Neural progenitor cell (in vitro differentiated cells): ENCODE results near the gene GNAQ. TPM values are rescaled to one million over a fixed set of nuclear protein-coding genes. Genes with fewer than 3 reads are reported as not detected.

ENCODE experiments used
- DNase-seq: peaks from one replicate; pipeline ENCODE4 v3.0.0-alpha.2; 2016; ENCODE audit warnings: low spot score
- H2AFZ ChIP-seq: fragments of 200-600 bp; sonication (generic); replicated peaks from 2 replicates; pipeline ENCODE4 v1.6.1; 2016; ENCODE audit warnings: antibody characterized with exemption
- H3F3A ChIP-seq: fragments of 200-600 bp; sonication (generic); 2 replicates; pipeline ENCODE4 v1.6.1; 2016; ENCODE audit warnings: antibody characterized with exemption, low read depth
- H3K27ac ChIP-seq: fragments of 200-600 bp; sonication (generic); 2 replicates; pipeline ENCODE4 v1.5.1; 2016; ENCODE audit warnings: mild to moderate bottlenecking
- H3K27me3 ChIP-seq: fragments of 200-600 bp; sonication (generic); 2 replicates; pipeline ENCODE4 v1.6.1; 2016; ENCODE audit warnings: mild to moderate bottlenecking, moderate library complexity
- H3K36me3 ChIP-seq: fragments of 200-600 bp; sonication (generic); 2 replicates; pipeline ENCODE4 v1.5.1; 2016
- H3K4me1 ChIP-seq: fragments of 200-600 bp; sonication (generic); 2 replicates; pipeline ENCODE4 v1.6.1; 2016; ENCODE audit warnings: mixed run types
- H3K4me2 ChIP-seq: fragments of 200-600 bp; sonication (generic); 2 replicates; pipeline ENCODE4 v1.6.1; 2016
- H3K4me3 ChIP-seq: fragments of 200-600 bp; sonication (generic); 2 replicates; pipeline ENCODE4 v1.5.1; 2016
- H3K79me2 ChIP-seq: fragments of 200-600 bp; sonication (generic); 2 replicates; pipeline ENCODE4 v1.6.1; 2016; ENCODE audit warnings: low read depth
- H3K9ac ChIP-seq: fragments of 200-600 bp; sonication (generic); 2 replicates; pipeline ENCODE4 v1.6.1; 2016
- H3K9me3 ChIP-seq: fragments of 200-600 bp; sonication (generic); 2 replicates; pipeline ENCODE4 v1.5.1; 2016; ENCODE audit warnings: low read depth
- H4K20me1 ChIP-seq: fragments of 200-600 bp; sonication (generic); 2 replicates; pipeline ENCODE4 v1.6.1; 2016; ENCODE audit warnings: low read depth
- H3K27ac Mint-ChIP-seq: 3 replicates; pipeline ENCODE4 v1.8.0; 2021; ENCODE audit warnings: mixed read lengths
- H3K27me3 Mint-ChIP-seq: 2 replicates; pipeline ENCODE4 v1.8.0; 2022; ENCODE audit warnings: low read depth, mild to moderate bottlenecking, inconsistent platforms, moderate library complexity, mixed read lengths; ENCODE audit not compliant: insufficient read depth
- H3K36me3 Mint-ChIP-seq: 3 replicates; pipeline ENCODE4 v1.8.0; 2021; ENCODE audit warnings: mixed read lengths
- H3K4me1 Mint-ChIP-seq: 3 replicates; pipeline ENCODE4 v1.8.0; 2021; ENCODE audit warnings: mixed read lengths
- H3K4me3 Mint-ChIP-seq: 3 replicates; pipeline ENCODE4 v1.8.0; 2021; ENCODE audit warnings: mild to moderate bottlenecking, moderate library complexity, mixed read lengths
- H3K9me3 Mint-ChIP-seq: 3 replicates; pipeline ENCODE4 v1.8.0; 2020; ENCODE audit warnings: mixed read lengths
- EZH2 ChIP-seq: fragments of 200-600 bp; sonication (generic); IDR thresholded peaks from 2 replicates; pipeline ENCODE4 v1.6.1; 2017; ENCODE audit warnings: antibody characterized with exemption, mild to moderate bottlenecking, moderate library complexity
- EZH2phosphoT487 ChIP-seq: fragments of 200-600 bp; sonication (generic); IDR thresholded peaks from 2 replicates; pipeline ENCODE4 v1.6.1; 2017; ENCODE audit warnings: antibody characterized with exemption
- total RNA-seq: library from RNA; depleted of rRNA; stranded (reverse); fragments of >200 nt; gene quantifications from 2 replicates; pipeline ENCODE4 v1.2.3, GENCODE V29; 2015; ENCODE audit warnings: low replicate concordance
- TF ChIP-seq, protein P1 (sequence below): fragments of 200-600 bp; sonication (generic); IDR thresholded peaks from 2 replicates; pipeline ENCODE4 v1.5.1; 2017; ENCODE audit warnings: antibody characterized with exemption, mild to moderate bottlenecking

Gene GNAQ
- total RNA-seq, 1 donor from 2014 or later, result 87.9 TPM

DNA sequence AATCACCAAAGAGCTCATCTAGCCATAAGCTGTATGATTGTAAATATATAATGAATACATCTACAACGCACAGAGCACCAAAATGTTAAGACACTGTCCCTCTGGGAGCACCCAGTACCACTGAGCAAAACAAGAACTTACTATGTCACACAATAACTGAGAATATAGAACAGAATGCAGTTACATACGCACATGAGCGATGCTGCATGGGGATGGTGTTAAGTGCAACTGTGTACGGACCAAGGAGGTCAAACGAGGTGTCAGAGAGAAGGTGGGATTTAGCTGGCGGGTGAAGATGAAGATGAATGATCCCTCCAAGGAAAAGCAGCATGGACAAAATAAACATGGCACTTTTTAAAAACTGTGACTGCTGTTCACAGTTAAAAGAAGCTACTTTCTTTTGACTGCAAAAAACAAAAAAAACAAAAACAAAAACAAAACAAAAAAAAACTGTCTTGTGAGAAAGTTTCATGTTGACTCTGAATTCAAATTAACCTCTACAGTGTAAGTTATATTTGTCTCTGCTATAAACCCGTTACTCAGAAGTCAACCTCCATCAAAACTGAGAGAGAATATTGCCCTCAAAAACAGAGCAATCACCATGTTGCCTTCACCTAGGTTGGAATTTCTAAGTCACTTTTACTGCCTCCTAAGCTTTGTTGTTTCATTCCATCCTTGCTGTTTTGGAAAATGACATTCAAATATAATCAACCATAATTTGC, 213.9 kb downstream of the GNAQ start:
- Histone ChIP-seq H3K4me1 (no peaks in the 10 kb centered on the region), H3K27me3 (no peaks in the 10 kb centered on the region), H3K36me3 (no peaks in the 10 kb centered on the region), H2AFZ (no peak overlapping the region), H4K20me1 (peaks cover 10% of the 10 kb centered on the region), H3K9me3 (no peaks in the 10 kb centered on the region), H3K4me2 (no peak overlapping the region), H3K79me2 (no peaks in the 10 kb centered on the region), H3F3A (no peaks in the 10 kb centered on the region), H3K27ac (no peak overlapping the region), H3K4me3 (no peak overlapping the region), H3K9ac (no peak overlapping the region)
- TF ChIP-seq, protein P1, sequence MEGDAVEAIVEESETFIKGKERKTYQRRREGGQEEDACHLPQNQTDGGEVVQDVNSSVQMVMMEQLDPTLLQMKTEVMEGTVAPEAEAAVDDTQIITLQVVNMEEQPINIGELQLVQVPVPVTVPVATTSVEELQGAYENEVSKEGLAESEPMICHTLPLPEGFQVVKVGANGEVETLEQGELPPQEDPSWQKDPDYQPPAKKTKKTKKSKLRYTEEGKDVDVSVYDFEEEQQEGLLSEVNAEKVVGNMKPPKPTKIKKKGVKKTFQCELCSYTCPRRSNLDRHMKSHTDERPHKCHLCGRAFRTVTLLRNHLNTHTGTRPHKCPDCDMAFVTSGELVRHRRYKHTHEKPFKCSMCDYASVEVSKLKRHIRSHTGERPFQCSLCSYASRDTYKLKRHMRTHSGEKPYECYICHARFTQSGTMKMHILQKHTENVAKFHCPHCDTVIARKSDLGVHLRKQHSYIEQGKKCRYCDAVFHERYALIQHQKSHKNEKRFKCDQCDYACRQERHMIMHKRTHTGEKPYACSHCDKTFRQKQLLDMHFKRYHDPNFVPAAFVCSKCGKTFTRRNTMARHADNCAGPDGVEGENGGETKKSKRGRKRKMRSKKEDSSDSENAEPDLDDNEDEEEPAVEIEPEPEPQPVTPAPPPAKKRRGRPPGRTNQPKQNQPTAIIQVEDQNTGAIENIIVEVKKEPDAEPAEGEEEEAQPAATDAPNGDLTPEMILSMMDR, result no peak
- TF ChIP-seq EZH2 (no peak), EZH2phosphoT487 (no peak)
- H3K27me3 Mint-ChIP-seq, result no peaks in the 10 kb centered on the region
- peaks cover 10% of the 10 kb centered on the region for H3K36me3 Mint-ChIP-seq
- H3K9me3 Mint-ChIP-seq, result peaks cover 2% of the 10 kb centered on the region
- peaks cover 10% of the 10 kb centered on the region for H3K4me1 Mint-ChIP-seq
- H3K27ac Mint-ChIP-seq, result no peak overlapping the region
- no peak overlapping the region for H3K4me3 Mint-ChIP-seq
- DNase-seq, result no peak

DNA sequence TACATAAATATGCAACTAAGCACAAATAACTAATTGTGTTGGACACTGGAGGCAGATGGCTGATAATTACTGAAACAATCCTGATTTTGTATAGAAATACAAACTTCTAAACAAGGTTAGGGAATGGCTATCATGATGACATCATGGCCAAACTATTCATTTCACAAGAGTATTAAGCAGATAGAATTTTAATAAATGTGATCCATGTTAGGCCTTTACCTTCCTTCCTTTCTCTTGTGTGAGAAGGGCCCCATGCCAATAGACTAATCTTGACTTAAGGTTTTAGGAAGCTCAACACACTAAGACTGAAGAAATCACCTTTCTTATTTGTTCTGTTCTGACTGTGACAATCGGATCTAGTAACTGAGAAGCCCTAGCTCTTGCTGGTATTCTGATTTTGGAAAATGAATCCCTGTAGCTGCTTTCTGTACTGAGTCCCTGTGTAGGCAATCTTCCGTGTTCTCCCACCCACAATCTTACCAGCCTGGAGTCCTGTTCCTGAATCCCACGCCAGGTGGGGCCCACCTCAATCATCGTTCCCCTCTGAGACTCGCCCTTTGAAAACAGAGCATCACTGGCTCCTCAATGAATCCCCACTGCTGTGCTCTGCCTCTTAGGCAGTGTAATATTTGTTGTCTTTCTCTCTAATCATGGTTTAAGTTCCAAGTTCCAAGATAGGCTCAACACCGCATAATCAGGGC, 214.8 kb downstream of the GNAQ start:
- Mint-ChIP-seq H3K27ac (peak overlapping the region; percentile 86), H3K4me1 (peaks cover 10% of the 10 kb centered on the region), H3K4me3 (no peak overlapping the region), H3K9me3 (peaks cover 2% of the 10 kb centered on the region), H3K27me3 (no peaks in the 10 kb centered on the region), H3K36me3 (peaks cover 14% of the 10 kb centered on the region)
- Histone ChIP-seq H3K4me2 (no peak overlapping the region), H2AFZ (no peak overlapping the region), H3K79me2 (no peaks in the 10 kb centered on the region), H3K27ac (no peak overlapping the region), H3K36me3 (no peaks in the 10 kb centered on the region), H3K4me1 (no peaks in the 10 kb centered on the region), H3K4me3 (no peak overlapping the region), H3K9ac (no peak overlapping the region), H3F3A (no peaks in the 10 kb centered on the region), H4K20me1 (peaks cover 10% of the 10 kb centered on the region), H3K9me3 (no peaks in the 10 kb centered on the region), H3K27me3 (no peaks in the 10 kb centered on the region)
- DNase-seq, result no peak
- TF ChIP-seq EZH2 (no peak), EZH2phosphoT487 (no peak)
- TF ChIP-seq, protein P1, result no peak

DNA sequence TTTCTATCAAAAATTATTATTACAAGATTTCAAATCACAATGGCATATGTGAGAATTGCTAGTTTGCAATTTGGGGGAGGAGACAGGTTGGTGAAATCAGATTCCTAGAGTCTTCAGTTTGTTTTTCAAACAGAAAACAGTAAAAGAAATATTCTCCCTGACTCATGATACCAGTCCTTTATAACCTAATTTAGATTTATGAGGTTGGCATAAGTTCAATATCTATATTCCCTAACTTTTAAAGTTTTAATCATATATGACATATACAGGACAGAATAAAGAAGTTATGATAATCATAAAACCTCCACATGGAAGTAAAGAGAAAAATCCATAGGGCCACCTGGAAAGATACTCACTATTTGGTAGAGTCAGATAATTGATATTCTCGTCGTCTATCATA, 216.4 kb downstream of the GNAQ start:
- Mint-ChIP-seq H3K4me1 (peaks cover 10% of the 10 kb centered on the region), H3K4me3 (no peak overlapping the region), H3K27ac (no peak overlapping the region), H3K9me3 (peaks cover 2% of the 10 kb centered on the region), H3K36me3 (peaks cover 19% of the 10 kb centered on the region), H3K27me3 (no peaks in the 10 kb centered on the region)
- no peak overlapping the region for H3K4me2 ChIP-seq
- no peak overlapping the region for H3K9ac ChIP-seq
- H3K27me3 ChIP-seq, result no peaks in the 10 kb centered on the region
- DNase-seq, result no peak
- H3K36me3 ChIP-seq, result no peaks in the 10 kb centered on the region
- H3K9me3 ChIP-seq, result no peaks in the 10 kb centered on the region
- TF ChIP-seq EZH2phosphoT487 (no peak), EZH2 (no peak)
- TF ChIP-seq, protein P1, result no peak
- no peak overlapping the region for H2AFZ ChIP-seq
- peaks cover 9% of the 10 kb centered on the region for H4K20me1 ChIP-seq
- H3K27ac ChIP-seq, result no peak overlapping the region
- no peak overlapping the region for H3K4me3 ChIP-seq
- no peaks in the 10 kb centered on the region for H3K4me1 ChIP-seq
- H3K79me2 ChIP-seq, result no peaks in the 10 kb centered on the region
- no peaks in the 10 kb centered on the region for H3F3A ChIP-seq
